HG03457 (cell line): ENCODE results near the gene ENO4.
A peak's percentile ranks its signal among the peaks of the same experiment; 100 is the strongest.

Experiments
- ATAC-seq: cut with Tn5 transposase; IDR thresholded peaks from one replicate; pipeline ENCODE4 v1.9.1; 2021; ENCODE audit warnings: moderate number of reproducible peaks; ENCODE audit not compliant: unreplicated experiment

ENO4 gene, protein sequence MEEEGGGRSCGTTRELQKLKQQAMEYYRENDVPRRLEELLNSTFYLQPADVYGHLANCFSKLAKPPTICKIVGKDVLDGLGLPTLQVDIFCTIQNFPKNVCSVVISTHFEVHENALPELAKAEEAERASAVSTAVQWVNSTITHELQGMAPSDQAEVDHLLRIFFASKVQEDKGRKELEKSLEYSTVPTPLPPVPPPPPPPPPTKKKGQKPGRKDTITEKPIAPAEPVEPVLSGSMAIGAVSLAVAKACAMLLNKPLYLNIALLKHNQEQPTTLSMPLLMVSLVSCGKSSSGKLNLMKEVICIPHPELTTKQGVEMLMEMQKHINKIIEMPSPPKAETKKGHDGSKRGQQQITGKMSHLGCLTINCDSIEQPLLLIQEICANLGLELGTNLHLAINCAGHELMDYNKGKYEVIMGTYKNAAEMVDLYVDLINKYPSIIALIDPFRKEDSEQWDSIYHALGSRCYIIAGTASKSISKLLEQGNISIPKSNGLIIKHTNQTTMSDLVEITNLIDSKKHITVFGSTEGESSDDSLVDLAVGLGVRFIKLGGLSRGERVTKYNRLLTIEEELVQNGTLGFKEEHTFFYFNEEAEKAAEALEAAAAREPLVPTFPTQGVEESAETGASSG

DNA sequence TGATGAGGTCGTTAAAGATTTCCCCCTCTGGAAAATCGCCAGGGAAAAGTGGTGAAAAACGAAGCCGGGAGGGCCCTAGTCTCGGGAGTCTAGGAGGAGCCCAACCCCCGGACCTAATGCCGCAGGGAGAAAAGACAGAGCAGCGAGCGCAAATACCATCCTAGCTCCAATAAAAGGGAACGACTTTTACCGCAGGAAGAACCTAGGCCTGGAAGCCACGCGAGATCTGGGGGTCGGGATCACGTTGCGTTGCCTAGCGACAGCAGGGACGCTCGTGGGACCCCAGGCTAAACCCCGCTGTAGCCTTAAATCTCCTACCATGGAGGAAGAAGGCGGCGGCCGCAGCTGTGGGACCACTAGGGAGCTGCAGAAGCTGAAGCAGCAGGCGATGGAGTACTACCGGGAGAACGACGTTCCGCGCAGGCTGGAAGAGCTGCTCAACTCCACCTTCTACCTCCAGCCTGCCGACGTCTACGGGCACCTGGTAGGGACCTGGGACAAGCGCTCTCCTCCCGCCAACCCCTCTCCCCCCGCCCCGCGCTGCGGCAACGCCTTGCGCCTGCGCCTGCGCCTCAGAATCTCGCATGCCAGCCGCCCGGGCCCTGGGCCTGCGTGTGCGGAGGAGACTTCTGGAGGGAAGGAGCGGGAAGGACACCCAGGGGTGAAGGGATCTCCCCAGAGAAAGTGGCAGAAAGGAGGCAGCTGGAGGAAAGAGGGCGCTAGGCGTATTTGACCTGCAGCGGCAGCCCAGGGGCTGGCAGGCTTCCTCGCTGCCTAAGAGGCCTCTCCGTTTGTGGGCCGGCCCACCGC lies at the start of gene ENO4:
Gene ENO4, plus strand, starts transcription at position 252 of the 810 bp plus-strand sequence. Its CDS starts 68 bp downstream, at position 320.
- ATAC-seq, result peak; percentile 46

DNA sequence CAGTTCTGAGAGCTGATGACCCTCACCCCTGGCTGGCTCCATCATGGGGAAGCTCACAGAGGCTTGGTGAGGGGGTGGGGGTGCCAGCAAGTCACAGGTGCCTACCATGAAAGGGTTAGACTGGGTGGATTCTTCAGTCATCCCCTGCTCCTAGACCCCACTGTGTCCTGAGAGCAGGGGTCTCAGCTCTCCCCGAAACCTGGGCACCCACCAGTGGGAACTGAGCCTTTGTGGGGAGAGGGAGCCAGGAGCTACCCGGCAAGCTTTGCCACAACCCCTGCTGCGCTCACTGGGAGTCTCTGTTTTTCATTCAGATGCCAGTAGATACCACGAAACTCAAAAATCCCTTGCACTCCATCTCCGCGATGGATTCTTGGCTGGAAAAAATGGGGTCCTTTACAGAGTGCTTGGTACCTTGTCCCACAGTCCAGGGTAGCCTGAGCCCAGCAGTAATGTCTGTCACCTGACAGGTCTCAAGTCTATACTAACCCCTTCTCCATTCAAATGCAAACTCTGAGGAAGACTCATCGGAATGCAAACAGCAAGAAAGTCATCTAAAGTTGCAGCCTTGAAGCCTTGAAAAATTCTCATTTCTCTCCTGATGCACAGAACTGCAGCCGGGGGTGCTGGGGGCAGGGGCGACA lies 48.9 kb upstream of the ENO4 start:
- no peak for ATAC-seq

DNA sequence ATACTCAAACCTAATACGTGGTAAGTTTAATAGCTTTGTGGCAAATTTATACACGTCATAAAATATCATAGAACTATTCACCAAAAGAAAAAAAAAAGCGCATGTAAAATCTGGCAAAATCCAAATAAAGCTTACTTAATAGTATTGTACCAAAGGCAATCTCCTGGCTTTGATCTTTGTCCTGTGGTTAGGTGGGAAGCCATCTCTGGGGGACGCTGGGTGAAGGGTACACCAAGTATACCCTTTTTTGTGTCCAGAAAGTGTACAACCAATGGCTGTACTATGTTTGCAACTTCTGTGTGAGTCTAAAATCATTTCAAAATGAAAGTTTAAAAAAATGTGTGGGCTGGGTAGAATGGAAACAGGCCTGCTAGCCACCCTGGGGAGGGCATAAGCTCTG lies 47.6 kb upstream of the ENO4 start:
- ATAC-seq, result no peak

DNA sequence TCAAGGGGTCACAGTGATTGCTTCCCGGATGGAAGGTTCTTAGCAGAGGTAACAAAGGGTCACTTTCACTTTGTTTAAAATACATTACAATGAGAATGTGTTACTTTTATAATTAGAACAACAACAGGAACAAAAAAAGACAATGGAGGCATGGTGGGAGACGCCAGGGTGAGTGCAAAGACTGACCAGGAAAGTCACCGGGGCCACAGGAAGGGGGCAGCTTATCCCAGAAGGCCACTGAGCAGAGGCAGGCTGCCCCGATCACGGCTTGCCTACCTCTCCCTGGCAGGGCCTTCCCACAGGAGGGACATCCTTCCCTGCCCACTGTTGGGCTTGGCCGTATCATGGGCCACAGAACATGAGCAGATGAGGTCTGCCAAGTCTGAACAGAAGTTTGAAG lies 46.8 kb upstream of the ENO4 start:
- ATAC-seq, result no peak

DNA sequence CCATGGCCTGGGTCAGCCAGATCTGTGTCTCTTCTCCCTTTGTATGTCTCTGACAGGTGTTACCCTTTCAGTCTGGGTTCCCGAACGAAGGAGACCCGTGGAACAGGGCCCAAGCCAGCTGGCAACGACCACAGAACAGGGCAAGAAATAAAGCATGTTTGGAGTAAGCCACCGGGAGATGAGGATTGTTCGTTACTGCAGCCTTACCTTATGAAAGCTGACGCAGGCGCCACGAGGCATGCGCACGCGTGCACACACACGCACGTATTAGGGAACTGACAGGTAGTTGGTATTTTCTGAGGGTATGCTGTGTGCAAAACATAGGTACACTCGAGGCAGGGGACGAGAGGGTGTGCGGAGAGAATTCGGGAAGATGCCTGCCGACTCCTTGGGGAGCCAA lies 46.4 kb upstream of the ENO4 start:
- no peak for ATAC-seq

DNA sequence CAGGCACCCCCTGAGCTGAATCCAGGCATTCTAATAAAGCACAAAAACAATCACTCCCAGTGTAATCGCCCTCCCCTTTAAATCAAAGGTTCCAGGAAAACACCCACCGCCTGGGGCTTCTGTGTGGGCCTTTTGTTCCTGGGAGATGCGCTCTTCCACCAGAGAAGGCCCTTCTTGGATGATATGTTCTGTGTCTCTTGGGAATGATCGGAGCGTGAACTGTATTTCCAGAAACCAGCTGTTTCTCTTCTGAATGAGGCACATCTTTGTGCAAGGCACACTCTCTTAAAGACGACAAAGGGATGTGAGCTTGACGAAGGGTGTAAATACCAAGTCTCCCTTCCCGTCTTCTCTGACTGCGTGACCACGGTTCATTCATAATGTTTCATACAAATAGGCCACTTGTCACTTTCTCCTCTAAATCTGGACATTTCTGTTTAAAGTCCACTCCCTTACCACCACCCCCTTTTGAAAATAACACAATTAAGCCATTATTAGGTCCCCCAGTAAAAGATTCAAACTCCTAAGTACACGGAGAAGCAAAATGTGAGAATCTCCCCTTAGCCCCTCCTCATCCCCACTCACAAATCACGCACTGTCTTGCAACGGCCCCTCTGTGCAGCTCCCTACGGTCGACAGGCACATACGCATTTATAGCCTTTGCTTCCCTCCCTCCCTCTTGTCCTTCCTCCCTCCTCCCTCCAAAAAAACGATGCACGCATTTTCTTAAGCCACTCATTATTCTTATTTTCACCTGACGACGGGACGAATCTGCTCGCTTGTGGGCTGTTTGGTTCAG lies 45.6 kb upstream of the ENO4 start:
- ATAC-seq, result no peak

DNA sequence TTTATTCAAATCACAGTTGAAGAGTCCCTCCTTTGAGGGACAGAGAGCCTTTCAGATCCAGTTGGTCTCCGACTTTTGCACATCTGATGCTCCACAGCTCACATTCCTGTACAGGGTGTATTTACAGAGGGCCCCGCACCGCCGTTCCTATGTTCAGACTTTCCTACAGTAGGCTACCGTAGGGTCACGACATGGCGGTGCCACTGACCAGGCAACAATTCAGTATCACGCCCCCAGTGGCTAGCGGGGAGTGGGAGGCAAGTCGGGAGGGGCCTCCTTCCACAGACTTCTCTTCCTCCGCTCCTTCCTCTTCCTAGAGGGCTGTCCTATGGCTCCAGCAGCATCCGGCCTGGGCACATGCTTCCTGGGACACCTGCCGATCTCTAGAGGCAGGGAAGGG lies 40.6 kb upstream of the ENO4 start:
- no peak for ATAC-seq

DNA sequence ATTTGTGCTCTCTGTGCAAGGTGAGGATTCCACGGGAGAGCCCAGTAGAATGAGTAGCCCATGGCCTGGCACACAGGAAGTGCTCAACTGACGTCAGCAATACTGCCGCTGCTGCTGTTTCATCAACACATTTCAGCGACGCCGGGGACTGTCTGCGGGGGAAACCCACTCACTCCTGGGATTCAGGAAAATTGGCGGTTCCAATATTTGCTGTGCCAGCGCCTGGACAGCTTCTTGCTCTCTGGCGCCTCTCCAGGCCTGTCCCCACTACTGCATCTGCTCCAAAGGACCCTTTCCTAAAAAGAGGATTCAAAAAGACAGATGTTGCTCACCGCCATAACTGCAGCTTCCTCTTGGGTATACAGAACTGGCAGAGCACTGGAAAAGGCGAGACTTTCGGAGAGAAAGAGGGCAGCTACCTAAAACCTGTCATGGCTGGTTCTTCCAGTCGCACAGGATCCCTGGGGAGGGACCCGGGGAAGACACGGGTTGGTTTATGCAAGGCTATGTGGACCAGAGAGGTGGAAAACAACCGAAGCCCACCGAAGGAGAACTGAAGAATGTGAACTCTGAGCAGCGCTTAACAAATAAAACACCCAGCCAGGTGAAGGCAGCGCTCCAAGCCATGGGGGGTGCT lies 39.7 kb upstream of the ENO4 start:
- ATAC-seq, result no peak

DNA sequence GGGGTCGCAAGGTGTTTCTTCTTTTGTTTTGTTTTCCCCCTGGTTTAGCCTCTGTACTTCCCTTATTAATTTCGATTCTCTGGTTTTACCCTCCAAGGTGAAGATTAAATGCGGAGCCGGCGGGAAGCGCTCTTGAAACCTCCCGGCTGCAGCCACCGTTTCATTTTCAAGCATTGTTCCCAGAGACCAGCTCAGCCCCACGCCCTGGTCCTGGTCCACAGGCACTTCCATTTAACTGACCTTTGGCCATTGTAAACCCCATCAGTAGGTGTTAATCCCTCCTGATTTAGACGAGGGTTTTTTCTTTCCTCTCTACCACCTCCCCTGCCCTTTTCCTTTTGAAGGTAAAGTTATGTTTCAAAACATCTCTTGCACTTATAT lies 39.2 kb upstream of the ENO4 start:
- no peak for ATAC-seq

DNA sequence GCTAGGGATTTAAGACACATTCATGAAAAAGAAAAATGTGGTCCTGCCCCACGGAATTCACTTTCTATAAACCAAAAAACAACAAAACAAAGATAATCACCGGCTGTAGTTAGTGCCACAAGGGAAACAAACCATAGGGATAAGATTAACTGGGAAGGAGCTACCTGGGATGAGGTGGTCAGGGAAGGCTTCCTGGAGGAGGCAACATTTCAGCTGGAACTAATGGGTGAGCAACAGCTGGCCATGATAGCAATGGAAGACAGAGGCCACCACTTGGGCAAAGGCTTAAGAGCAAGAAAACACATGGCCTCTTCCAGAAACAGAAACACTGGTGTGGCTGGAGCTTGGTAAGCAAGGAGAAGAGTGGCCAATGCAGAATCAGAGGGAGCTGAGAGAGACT lies 38.4 kb upstream of the ENO4 start:
- ATAC-seq, result no peak

DNA sequence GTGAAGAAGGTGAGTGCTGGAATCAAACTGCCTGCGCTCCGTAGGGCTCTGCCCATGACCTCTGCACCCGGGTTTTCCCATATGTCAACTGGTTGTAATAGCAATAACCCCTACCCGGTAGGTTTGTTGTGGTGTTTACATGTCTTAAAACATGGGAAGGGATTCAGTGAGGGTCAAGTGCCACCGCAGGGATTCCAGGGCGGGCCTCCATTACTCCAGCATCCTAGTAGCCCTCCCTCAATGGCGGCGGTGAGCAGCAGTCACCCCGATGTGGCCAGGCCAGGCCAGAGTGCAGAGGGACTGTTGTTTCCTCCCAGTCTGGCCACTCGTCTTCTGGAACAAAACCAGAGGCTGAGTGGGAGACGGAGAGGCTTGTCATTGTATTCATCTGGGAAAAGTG lies 37.6 kb upstream of the ENO4 start:
- no peak for ATAC-seq

DNA sequence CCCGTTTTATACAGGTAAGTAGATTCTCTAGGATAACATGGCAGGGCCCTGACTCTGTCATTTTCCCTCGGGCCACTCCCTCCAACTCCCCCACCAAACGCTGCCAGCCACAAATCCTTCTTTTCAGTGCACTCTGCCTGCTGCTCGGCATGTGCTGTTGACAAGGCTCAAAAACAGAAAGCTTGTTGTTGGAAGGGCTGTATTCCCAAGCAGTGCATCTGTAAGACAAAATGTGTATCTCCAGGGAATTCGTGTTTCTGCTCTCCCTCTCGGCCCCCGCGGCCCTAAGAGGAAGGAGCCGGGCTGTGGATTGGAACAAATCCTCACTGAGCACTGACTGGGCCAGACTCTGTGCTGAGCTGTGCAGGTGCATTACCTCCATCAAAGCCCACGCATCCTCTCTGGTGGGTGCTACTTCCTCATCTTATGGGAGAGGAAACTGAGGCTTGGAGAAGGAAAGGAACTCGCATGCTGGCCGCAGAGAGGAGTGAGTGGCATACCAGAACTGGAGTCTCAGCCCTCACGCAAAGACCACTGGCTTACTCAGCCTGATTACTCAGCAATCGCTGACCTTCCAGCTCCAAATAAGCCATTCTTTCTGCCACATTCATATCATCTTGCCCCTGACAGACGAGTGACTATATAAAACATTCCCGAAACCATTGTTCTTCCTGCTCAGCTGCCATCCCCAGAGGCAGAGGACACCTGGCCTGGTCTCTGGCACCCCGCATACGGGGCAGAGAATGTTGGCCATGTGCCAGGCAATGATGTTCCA lies 33.5 kb upstream of the ENO4 start:
- ATAC-seq, result no peak

DNA sequence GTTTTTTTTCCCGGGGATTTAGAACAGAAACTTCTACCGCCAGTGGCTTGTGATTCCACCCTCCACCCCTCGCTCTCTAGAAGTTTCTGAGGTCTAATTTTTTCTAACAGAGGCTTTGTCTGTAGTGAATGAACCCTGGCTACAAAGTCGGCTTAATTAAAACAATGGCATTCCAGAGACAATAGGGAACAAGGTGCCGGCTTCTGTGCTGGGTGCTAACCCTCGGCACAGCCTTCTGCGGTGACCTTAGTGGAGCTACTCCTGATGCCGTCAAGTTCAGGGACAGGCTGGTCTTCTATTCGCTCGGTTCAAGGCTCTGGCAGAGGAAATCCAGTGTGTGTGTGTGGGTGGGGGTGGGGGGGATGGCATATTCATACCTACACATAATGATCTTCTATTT lies 32.1 kb upstream of the ENO4 start:
- no peak for ATAC-seq

DNA sequence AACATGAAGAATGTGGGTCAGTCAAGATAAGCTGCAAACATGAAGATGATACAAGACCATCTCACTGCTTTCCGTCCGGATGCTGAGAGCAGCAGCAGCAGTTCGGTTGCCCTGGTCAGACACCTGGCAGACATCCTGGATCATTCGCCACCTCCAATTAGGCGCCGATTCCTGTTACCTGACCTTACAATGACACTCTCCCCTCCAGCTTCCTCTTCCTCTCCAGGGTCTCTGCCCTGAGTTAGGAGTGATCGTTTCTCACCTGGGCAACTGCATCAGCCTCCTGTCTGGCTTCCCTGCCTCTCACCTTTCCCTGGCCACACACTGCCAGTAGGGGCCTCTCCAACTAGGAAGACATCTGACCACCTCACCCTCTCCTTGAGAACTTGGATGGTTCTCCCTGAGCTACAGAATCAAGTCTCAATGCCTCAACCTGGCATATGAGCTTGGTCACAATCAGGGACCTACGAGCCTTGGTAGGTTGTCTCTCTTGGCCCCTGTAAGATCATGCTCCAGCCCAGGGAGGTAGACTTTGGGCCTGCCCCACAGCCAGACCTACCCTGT lies 31.4 kb upstream of the ENO4 start:
- no peak for ATAC-seq

DNA sequence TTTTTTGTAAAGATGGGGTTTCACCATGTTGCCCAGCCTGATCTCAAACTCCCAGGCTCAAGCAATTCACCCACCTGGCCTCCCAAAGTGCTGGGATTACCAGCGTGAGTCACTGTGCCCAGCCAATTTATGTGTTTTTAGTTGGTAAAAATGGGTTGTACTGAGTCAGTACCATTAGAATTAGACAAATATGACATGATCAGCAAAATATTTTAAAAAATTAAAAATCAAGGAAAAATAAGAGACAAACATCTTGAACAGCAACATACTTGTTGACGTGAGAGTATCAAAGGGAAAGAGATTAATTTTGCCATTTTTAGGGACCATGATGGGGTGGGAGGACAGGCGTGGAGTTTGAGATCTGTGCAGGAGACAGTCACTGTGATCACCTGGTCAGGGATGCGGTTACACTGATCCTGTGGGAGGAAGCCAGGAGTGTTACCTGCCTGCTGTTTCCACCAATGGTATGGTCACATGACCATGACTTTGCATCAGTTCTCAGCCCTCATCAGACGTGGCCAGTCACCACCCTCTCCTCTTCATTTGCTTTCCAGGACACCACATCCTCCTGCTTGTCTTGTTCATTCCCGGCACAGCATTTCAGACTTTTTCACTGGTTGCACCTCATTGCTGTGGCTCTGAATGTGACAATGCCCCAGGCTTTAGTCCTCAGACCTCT lies 29.2 kb upstream of the ENO4 start:
- ATAC-seq, result no peak

DNA sequence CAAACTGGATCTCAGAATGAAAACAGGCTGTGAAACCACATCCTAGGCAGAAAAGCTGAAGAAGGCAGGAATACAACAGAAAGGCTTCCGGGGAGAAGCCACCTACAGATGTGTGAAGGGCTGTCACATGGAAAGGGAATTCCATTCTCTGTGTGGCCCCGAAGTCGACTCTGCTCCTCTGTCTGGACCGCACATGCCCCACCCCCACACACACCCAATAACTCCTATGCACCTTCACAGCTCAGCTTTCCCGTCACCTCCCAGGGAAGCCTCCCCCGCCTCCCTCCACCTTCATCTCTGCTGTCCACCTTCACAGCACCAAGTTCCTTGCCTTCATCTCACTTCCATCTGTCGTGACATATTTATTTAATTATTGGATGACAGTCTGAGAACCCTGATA lies 23.4 kb upstream of the ENO4 start:
- ATAC-seq, result no peak

DNA sequence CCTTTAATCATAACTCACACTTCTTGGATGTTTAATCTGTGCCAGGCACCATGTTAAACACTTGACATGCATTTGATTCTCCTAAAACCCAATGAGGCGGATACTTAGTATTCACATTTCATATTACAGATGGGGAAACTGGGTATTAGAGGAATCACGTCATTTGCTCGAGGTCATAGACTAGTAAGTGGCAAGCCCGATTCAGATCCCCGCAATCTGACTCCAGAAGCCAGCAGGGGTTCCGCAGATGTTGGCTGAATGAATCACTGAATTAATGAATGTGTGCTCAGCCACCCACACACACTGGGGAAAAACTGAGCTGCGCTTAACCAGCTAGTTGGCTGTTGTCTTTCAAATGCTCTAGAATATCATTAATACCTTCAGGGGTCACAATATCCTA lies 22.5 kb upstream of the ENO4 start:
- no peak for ATAC-seq

DNA sequence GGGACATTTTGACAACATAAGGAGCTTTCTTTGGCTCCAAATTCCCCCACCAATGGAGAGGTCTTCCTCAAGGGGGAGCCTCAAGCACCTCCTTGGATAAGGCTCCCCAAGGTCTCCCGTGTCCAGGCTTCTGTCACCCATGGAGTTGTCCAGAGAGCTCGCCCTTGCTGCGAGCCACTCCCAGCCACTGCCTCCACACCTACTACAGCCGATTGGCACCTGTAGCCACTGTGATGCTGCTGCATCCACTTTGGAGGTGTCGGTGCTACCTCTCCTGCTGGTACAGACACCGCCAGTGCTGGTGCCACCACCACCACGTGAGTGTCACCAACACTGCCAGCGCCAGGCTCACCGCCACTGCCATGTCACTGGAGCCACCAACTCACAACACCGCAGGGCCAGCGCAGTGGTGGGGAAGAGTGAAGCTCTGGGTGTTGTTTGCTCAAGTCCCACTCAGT lies 22.1 kb upstream of the ENO4 start:
- no peak for ATAC-seq
